NCI-H2196 (cell line): ENCODE measurements around the gene PHLDB2.

Experiments
- DNase-seq: peaks from one replicate; lab custom pipeline; 2025; ENCODE audit not compliant: unreplicated experiment; lab: John Stamatoyannopoulos, UW

Gene PHLDB2

GRCh38 chr3:111882194-111882593 lies 23.1 kb downstream of the PHLDB2 start:
- no peak for DNase-seq

GRCh38 chr3:111882799-111883198 lies 23.7 kb downstream of the PHLDB2 start:
- no peak for DNase-seq

- no peak for DNase-seq
Observed at GRCh38 chr3:111884411-111885018, 25.4 kb downstream of the PHLDB2 start.

GRCh38 chr3:111885578-111885977 lies 26.5 kb downstream of the PHLDB2 start:
- DNase-seq, result no peak

- DNase-seq, result peak; percentile 39
Observed at GRCh38 chr3:111890051-111890580, 31.1 kb downstream of the PHLDB2 start.

GRCh38 chr3:111892070-111892469 lies 33.0 kb downstream of the PHLDB2 start:
- DNase-seq, result no peak

- peak; percentile 47 for DNase-seq
Observed at GRCh38 chr3:111895071-111895470, 36.0 kb downstream of the PHLDB2 start.

GRCh38 chr3:111899966-111900365 lies 40.9 kb downstream of the PHLDB2 start:
- DNase-seq, result no peak

- DNase-seq, result no peak
Observed at GRCh38 chr3:111901637-111902036, 42.6 kb downstream of the PHLDB2 start.

GRCh38 chr3:111902534-111902933 lies 43.5 kb downstream of the PHLDB2 start:
- DNase-seq, result no peak

GRCh38 chr3:111903067-111903511 lies 44.0 kb downstream of the PHLDB2 start:
- DNase-seq, result peak; percentile 21

- DNase-seq, result no peak
Observed at GRCh38 chr3:111904376-111905241, 45.5 kb downstream of the PHLDB2 start.

- no peak for DNase-seq
Observed at GRCh38 chr3:111906656-111907055, 47.6 kb downstream of the PHLDB2 start.

- DNase-seq, result no peak
Observed at GRCh38 chr3:111907151-111907550, 48.1 kb downstream of the PHLDB2 start.

- no peak for DNase-seq
Observed at GRCh38 chr3:111910806-111911205, 51.7 kb downstream of the PHLDB2 start.

- DNase-seq, result no peak
Observed at GRCh38 chr3:111911446-111911845, 52.4 kb downstream of the PHLDB2 start.

- no peak for DNase-seq
Observed at GRCh38 chr3:111913163-111913763, 54.2 kb downstream of the PHLDB2 start.

GRCh38 chr3:111915905-111916304 lies 56.8 kb downstream of the PHLDB2 start:
- DNase-seq, result peak; percentile 30

- no peak for DNase-seq
Observed at GRCh38 chr3:111917300-111917699, 58.2 kb downstream of the PHLDB2 start.

GRCh38 chr3:111919370-111920065 lies 60.5 kb downstream of the PHLDB2 start:
- no peak for DNase-seq

- DNase-seq, result no peak
Observed at GRCh38 chr3:111921181-111921580, 62.1 kb downstream of the PHLDB2 start.
